Measurements from ENCODE around the gene CALD1.

The CALD1 gene

GRCh38 chr7:134778941-134779740 lies at the start of gene CALD1:
TSS of gene CALD1 (plus strand) at chr7:134779634. CDS start at chr7:134867734, 88,100 bp downstream.
- DNase-seq (ENCODE audit: low spot score): no peak

- no peak for DNase-seq (ENCODE audit: low spot score)
These were observed 49.5 kb upstream of the CALD1 start for GRCh38 chr7:134729895-134730294.

GRCh38 chr7:134730411-134730829 lies 49.0 kb upstream of the CALD1 start:
- DNase-seq (ENCODE audit: low spot score): no peak

GRCh38 chr7:134731616-134732015 lies 47.8 kb upstream of the CALD1 start:
- no peak for DNase-seq (ENCODE audit: low spot score)

- no peak for DNase-seq (ENCODE audit: low spot score)
These were observed 46.7 kb upstream of the CALD1 start for GRCh38 chr7:134732728-134733127.

- no peak for DNase-seq (ENCODE audit: low spot score)
These were observed 43.1 kb upstream of the CALD1 start for GRCh38 chr7:134736381-134736780.

- no peak for DNase-seq (ENCODE audit: low spot score)
These were observed 41.7 kb upstream of the CALD1 start for GRCh38 chr7:134737566-134738345.

- DNase-seq (ENCODE audit: low spot score): no peak
These were observed 40.1 kb upstream of the CALD1 start for GRCh38 chr7:134739362-134739761.

- no peak for DNase-seq (ENCODE audit: low spot score)
These were observed 39.1 kb upstream of the CALD1 start for GRCh38 chr7:134740376-134740775.

- no peak for DNase-seq (ENCODE audit: low spot score)
These were observed 37.4 kb upstream of the CALD1 start for GRCh38 chr7:134741907-134742635.

- DNase-seq (ENCODE audit: low spot score): no peak
These were observed 36.6 kb upstream of the CALD1 start for GRCh38 chr7:134742688-134743350.

GRCh38 chr7:134744569-134744968 lies 34.9 kb upstream of the CALD1 start:
- no peak for DNase-seq (ENCODE audit: low spot score)

GRCh38 chr7:134747326-134747725 lies 32.1 kb upstream of the CALD1 start:
- DNase-seq (ENCODE audit: low spot score): no peak

GRCh38 chr7:134750083-134751062 lies 29.1 kb upstream of the CALD1 start:
- peak; percentile 69 for DNase-seq (ENCODE audit: low spot score)

GRCh38 chr7:134752006-134752760 lies 27.3 kb upstream of the CALD1 start:
- no peak for DNase-seq (ENCODE audit: low spot score)

- DNase-seq (ENCODE audit: low spot score): peak; percentile 19
These were observed 23.9 kb upstream of the CALD1 start for GRCh38 chr7:134755422-134756022.

- DNase-seq (ENCODE audit: low spot score): no peak
These were observed 21.5 kb upstream of the CALD1 start for GRCh38 chr7:134757938-134758337.

GRCh38 chr7:134758981-134759380 lies 20.5 kb upstream of the CALD1 start:
- DNase-seq (ENCODE audit: low spot score): no peak

GRCh38 chr7:134761266-134761665 lies 18.2 kb upstream of the CALD1 start:
- no peak for DNase-seq (ENCODE audit: low spot score)

- DNase-seq (ENCODE audit: low spot score): no peak
These were observed 15.5 kb upstream of the CALD1 start for GRCh38 chr7:134763960-134764359.

All from CD4-positive, alpha-beta T cell treated with Interleukin-15 for 4 hours (primary cell).